Omental fat pad (tissue), 4 donors: ENCODE measurements around the gene CSNK1D. TPM values are rescaled to one million over a fixed set of nuclear protein-coding genes. Genes with fewer than 3 reads are reported as not detected.

ENCODE experiments used
- ATAC-seq: fragments of 150-250 bp; one replicate; pipeline ENCODE4 v1.9.1; 2016; ENCODE audit warnings: mild to moderate bottlenecking, moderate library complexity; ENCODE audit not compliant: low FRiP score
- DNase-seq: peaks from one replicate; pipeline ENCODE4 v3.0.0-alpha.2; 2019; ENCODE audit warnings: low spot score
- total RNA-seq, 4 donors: library from RNA; depleted of rRNA; stranded (reverse); fragments of >200 nt; gene quantifications; one replicate each; pipeline ENCODE4 v1.1.0, GENCODE V29; 2016
- TF ChIP-seq, protein P1 (sequence below), 3 donors: fragments of 450-650 bp; IDR thresholded peaks; one replicate each; pipeline ENCODE4 v1.5.1; 2016 to 2017; ENCODE audit warnings: antibody characterized with exemption in 3 of 3, mild to moderate bottlenecking in 3 of 3, moderate library complexity in 2 of 3

Gene CSNK1D
- total RNA-seq, 4 donors from 2014 or later, result 54.7 to 117 (median 98.4) TPM

DNA sequence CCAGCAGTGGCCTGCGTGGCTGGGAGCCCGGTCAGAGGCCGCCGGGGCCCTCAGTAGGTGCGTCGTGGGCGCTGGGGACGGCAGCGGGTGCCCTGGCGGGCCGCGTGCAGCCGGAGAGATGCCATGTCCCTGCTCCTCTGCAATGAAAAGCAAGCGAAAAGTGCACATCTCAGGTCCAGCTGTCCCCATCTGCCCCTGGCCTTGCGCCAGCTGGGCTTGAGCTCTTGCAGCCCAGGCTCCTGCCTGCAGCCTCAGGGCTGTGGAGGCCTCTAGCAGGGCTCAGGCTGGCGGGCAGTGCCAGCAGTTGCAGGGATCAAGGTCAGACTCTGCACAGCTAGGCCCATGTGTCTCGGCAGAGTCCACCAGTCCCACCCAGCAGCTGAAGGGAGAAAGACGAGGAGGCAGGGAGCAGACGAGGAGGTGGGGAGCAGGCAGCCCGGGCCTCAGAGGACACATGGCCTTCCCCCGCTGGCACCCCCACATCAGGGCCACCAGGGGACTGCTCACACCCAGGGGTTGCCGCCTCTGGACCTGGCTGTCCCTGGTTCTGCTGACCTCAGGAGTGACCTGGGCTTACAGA is 33.5 kb downstream of the CSNK1D start:
- TF ChIP-seq, protein P1, sequence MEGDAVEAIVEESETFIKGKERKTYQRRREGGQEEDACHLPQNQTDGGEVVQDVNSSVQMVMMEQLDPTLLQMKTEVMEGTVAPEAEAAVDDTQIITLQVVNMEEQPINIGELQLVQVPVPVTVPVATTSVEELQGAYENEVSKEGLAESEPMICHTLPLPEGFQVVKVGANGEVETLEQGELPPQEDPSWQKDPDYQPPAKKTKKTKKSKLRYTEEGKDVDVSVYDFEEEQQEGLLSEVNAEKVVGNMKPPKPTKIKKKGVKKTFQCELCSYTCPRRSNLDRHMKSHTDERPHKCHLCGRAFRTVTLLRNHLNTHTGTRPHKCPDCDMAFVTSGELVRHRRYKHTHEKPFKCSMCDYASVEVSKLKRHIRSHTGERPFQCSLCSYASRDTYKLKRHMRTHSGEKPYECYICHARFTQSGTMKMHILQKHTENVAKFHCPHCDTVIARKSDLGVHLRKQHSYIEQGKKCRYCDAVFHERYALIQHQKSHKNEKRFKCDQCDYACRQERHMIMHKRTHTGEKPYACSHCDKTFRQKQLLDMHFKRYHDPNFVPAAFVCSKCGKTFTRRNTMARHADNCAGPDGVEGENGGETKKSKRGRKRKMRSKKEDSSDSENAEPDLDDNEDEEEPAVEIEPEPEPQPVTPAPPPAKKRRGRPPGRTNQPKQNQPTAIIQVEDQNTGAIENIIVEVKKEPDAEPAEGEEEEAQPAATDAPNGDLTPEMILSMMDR (IDR thresholded peaks at IDR 0.05), result no peak
- ATAC-seq, result no peak
- DNase-seq, result no peak

DNA sequence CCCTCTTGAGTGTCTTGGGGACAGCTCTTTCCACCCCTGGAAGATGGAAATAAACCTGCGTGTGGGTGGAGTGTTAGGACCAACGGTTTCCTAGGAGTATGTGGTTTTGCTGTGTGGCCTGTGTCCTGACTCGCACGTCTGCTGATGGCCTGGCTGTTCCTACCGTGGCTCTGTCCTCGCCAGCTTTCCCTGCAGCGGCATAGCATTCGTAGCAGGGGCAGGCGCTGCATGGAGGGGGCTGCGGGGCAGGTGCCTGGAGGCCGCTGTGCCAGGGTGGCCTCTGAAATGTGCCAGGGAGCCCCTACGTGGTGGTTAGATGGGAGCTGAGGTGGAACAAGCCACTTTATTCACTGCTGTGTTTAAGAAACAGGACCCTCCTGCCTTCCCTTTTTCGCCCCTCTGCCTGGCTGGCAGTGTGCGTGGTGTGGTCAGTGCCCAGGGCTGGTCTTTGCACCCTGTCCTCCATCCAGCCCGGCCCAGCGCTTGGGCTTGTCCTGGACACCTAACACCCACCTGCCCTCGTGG is 34.0 kb downstream of the CSNK1D start:
- ATAC-seq, result no peak
- TF ChIP-seq, protein P1 (IDR thresholded peaks at IDR 0.05), result no peak
- DNase-seq, result no peak

DNA sequence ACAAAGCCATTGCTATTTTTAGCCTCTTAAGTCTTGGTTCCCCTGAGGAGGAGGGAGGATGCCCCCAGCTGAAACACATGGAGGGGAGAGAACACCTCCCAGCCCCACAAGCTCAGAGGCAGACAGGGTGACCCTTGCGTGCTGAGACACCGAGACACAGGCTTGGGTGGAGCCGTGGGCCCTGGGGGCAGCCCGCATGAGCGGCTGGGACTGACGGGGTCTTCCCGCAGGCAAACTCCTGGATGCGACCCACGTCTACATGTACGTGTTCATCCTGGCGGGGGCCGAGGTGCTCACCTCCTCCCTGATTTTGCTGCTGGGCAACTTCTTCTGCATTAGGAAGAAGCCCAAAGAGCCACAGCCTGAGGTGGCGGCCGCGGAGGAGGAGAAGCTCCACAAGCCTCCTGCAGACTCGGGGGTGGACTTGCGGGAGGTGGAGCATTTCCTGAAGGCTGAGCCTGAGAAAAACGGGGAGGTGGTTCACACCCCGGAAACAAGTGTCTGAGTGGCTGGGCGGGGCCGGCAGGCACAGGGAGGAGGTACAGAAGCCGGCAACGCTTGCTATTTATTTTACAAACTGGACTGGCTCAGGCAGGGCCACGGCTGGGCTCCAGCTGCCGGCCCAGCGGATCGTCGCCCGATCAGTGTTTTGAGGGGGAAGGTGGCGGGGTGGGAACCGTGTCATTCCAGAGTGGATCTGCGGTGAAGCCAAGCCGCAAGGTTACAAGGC is 34.9 kb downstream of the CSNK1D start:
- TF ChIP-seq, protein P1 (IDR thresholded peaks at IDR 0.05), result no peak
- ATAC-seq (peak; percentile 8), DNase-seq (no peak)

DNA sequence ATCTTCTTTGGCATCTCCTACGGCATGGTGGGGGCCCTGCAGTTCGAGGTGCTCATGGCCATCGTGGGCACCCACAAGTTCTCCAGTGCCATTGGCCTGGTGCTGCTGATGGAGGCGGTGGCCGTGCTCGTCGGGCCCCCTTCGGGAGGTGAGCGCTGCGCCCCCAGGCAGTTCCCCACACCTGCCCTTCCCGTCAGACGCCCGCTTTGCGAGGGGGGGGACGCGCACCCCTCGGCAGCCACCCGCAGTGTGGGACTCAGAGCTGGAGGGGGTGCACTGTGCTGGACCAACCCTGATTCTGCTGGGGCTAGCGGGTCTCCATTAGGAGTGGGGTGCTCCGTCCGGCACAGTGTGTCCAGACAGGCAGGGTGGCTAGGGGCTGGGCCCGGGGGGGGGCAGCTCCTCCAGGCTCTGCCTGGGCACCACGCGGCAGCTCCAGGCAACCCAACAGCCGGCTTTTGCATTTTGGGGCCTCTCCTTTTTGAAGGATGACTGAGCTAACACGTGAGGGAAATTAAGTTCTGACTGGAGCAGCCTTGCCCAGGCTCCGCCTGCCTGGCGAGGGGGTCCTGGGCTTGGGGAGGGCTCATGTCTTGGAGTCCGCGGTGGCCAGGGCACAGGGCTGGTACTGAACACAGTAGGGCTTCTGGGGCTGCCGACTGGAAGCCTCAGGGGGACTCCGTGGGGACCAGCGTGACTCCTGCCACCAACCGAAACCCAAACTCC is 35.6 kb downstream of the CSNK1D start:
- DNase-seq (no peak), ATAC-seq (no peak)
- TF ChIP-seq, protein P1 (IDR thresholded peaks at IDR 0.05), result no peak

DNA sequence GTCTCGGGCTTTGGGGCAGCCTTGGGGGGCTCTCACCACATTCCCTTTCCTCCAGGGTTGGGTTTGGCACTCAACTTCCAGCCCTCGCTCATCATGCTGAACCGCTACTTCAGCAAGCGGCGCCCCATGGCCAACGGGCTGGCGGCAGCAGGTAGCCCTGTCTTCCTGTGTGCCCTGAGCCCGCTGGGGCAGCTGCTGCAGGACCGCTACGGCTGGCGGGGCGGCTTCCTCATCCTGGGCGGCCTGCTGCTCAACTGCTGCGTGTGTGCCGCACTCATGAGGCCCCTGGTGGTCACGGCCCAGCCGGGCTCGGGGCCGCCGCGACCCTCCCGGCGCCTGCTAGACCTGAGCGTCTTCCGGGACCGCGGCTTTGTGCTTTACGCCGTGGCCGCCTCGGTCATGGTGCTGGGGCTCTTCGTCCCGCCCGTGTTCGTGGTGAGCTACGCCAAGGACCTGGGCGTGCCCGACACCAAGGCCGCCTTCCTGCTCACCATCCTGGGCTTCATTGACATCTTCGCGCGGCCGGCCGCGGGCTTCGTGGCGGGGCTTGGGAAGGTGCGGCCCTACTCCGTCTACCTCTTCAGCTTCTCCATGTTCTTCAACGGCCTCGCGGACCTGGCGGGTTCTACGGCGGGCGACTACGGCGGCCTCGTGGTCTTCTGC is 36.3 kb downstream of the CSNK1D start:
- no peak for DNase-seq
- TF ChIP-seq, protein P1 (IDR thresholded peaks at IDR 0.05), result no peak
- ATAC-seq, result no peak

DNA sequence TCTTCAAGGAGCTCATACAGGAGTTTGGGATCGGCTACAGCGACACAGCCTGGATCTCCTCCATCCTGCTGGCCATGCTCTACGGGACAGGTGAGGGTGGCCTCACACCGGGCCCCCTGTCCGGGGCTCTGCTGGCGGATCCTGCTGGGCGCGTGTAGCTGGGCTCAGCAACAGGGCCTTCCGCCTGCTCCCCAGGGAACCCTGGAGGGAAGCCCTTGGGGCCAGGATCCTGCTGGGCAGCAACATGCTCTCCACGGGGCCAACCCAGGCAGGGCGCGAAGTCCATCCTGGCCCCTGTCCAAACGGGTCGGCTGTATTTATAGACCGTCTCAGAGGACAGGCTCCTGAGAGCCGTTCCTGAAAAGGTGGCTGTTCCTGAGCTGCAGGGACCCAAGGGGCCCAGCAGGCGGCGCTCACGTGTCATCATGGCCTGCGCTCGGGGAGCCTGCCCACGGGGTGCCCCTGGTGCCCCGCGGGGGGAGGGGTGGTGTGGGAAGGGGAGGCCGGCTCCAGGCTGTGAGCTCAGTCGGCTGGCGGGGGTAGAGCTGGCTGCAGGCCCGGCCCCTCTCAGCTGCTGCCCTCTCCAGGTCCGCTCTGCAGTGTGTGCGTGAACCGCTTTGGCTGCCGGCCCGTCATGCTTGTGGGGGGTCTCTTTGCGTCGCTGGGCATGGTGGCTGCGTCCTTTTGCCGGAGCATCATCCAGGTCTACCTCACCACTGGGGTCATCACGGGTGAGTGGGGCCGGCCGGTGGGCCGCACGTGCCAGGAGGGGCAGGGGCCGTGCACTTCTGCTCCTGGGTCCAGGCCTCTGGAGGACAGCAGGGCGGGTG is 37.1 kb downstream of the CSNK1D start:
- DNase-seq (no peak), ATAC-seq (no peak)
- TF ChIP-seq, protein P1 (IDR thresholded peaks at IDR 0.05), result peak in 2 of 3 donors; percentile 12 to 39
